Putamen (tissue), 1 donor: ENCODE results near the gene ZFAND3.

Experiments used
- DNase-seq: peaks from one replicate; pipeline ENCODE4 v3.0.0-alpha.2; 2016; ENCODE audit warnings: low spot score

Gene ZFAND3

DNA sequence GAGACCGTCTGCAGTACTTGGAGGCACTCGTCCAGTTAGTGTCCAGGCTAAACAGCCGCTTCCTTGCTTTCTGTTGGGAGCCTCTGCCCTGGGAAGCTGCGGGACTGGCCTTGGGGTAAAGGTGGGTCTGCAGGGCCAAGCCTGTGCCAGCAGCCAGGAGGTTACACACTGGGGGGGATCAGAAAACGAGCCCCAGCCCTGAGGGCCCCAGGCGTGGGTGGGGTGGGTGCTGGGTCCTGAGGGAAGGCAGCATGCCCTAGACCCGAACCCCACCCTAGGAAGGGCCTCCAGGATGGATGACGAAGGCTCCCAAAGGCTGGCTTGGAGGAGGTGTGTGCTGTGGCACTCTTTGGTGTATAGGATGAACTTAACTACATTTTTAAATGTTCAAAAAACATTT is 335.2 kb downstream of the ZFAND3 start:
- no peak for DNase-seq

DNA sequence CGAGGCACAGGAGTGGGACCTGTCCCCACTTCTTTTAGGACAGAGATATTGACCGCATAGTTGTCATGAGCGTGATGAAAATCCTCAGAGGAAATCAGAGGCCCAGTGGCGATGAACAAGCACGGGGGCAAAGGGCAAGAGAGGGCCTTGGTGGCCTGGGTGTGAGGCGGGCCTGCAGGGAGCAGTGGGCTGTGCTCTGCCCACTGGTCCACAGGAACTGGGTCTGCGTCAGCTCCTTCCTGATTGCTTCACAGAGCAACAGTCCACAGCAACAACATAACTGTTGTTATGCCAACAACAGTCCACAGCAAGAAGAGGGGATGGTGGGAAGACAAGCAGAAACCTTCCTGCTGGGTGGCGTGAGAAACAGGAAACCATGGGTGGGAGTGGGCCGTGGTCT is 335.6 kb downstream of the ZFAND3 start:
- DNase-seq, result no peak

- DNase-seq, result no peak
Observed at GRCh38 chr6:38155621-38156204, 336.2 kb downstream of the ZFAND3 start.

- no peak for DNase-seq
Observed at GRCh38 chr6:38156818-38157565, 337.5 kb downstream of the ZFAND3 start.

- DNase-seq, result no peak
Observed at GRCh38 chr6:38157905-38158304, 338.4 kb downstream of the ZFAND3 start.

GRCh38 chr6:38158762-38159350 is 339.3 kb downstream of the ZFAND3 start:
- DNase-seq, result no peak

DNA sequence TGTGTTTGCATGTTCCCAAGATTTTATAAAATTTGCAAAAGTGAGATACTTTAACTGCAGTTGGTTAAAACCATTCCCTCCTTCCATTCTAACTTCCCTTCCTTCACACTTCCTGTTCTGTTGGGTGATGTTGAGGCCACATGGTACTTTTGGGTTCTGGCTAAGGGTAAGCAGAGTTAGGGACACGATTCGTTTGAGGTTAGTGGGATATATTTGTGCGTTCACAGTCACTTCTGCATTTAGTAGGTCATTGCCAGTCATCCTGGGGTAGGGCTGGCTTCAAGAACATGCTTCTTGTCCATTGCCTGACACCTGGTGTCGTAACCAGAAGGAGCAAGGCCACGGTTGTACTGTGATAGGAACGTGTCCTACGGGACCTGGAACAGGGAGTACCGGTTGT is 340.1 kb downstream of the ZFAND3 start:
- no peak for DNase-seq

- no peak for DNase-seq
Observed at GRCh38 chr6:38160831-38161230, 341.3 kb downstream of the ZFAND3 start.

DNA sequence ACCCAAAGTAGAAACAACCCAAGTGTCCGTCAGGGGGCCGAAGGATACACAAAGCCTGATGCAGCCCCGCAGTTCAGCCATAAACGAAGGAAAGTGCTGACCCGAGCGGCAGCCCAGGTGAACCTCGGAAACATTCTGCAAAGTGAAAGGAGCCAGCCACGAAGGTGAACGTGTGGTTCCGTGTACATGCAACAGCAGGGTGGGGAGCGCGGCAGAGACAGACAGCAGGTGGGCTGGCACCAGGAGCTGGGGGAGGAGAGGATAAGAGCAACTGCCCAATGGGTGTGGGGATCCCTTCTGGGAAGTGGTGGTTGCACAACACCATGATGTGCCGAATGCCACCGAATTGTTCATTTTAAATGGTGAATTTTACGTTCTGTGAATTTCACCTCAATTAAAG is 341.8 kb downstream of the ZFAND3 start:
- no peak for DNase-seq

DNA sequence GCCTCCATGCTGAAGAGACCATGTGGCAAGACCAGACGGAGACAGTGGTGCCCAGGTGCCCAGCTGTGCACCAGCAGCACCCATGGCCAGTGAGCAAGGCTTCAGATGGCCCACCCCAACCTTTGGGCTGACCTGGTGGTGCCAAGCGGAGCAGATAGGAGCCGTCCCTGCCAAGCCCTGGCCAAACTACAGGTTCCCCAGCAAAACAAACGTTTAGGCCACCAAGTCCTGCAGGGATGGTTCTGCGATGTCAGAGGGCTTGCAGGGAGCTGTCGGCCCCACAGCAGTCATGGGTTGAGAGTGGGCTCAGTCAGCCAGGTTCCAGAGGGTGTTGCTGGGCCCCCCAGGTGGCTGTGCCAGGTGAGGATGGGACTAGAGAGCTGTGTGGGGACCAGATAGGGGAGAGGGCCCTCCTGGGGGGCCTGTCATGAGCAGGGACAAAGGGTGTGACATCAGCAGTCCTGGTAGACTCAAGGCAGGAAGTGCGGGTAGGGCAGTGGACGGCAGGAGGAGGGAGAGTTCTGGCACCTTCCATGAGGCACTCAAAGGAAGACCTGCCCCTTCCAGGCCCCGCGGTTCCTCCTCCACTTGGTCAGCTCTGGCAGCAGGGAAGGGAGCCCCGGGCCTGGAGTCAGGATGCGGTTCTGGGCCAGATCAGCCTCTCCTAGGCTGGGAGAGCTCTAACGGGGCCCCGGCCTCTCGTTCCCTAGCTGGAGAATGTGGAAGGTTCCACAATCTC is 342.4 kb downstream of the ZFAND3 start:
- DNase-seq, result no peak

GRCh38 chr6:38162493-38163185 is 343.1 kb downstream of the ZFAND3 start:
- DNase-seq, result no peak

DNA sequence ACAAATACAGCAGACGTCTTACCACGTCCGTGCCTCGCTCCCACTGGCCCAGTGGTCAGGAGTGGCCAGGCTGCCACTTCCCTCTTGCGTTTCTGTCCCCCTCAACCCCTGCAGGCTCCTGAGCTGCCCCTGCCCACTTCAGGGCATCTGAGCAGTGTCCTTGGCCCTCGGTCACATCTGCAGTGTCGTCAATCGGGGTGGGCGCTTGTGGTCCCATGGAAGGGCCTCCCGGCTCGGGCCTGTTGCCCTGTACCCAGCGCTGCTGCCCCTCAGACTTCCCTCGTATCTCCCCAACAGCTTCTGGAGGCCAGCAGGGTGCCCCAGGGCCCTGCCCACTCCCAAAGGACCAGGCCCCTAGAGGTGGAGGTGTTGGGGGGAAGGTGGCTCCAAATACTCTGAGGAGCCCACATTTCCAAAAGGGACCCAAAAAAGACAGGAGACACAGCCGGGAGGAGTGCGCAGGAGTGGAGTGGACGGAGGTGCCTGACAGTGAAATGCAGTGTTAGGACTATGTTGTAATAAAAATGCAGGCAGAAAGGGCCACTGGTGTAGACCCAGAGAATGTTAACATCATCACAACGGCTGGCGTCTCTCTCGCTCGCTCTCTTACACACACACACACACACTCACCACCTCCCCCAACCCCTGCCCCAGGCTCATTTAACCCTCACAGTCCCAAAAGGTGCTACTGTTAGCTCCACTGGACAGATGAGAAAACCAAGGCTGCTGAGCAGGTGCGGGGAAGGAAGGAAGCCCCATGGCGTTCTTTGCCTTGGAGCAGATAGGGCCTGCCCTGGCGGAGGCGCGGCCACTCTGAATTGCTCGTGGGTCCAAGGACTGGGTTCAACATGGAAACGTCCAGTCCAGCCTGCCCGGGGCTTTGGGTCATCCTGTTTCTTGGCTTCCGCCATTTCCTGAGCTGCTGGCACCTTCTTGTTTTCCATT is 343.9 kb downstream of the ZFAND3 start:
- no peak for DNase-seq

GRCh38 chr6:38164131-38164481 is 344.6 kb downstream of the ZFAND3 start:
- DNase-seq, result no peak

DNA sequence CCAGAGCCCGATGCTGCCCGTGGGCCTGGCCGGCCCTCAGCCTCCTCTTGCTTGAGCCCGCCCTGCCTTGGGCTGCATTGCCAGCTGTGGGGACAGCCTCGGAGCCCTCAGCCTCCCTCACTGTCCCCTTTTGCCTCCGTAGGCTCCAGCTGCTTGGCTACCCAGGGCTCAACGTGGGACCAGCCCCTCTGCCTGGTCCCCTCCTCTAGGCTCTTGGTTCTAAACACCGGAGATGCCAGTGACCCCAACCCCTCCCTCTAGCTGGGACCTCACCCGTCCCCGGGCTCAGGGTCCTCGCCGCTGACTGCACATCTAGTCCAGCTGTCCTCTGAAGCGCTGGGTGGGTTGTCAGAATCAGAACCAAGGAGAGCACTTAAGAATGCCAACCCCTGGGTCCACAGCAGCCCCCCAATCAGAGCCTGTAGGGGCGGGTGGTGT is 345.2 kb downstream of the ZFAND3 start:
- DNase-seq, result no peak

DNA sequence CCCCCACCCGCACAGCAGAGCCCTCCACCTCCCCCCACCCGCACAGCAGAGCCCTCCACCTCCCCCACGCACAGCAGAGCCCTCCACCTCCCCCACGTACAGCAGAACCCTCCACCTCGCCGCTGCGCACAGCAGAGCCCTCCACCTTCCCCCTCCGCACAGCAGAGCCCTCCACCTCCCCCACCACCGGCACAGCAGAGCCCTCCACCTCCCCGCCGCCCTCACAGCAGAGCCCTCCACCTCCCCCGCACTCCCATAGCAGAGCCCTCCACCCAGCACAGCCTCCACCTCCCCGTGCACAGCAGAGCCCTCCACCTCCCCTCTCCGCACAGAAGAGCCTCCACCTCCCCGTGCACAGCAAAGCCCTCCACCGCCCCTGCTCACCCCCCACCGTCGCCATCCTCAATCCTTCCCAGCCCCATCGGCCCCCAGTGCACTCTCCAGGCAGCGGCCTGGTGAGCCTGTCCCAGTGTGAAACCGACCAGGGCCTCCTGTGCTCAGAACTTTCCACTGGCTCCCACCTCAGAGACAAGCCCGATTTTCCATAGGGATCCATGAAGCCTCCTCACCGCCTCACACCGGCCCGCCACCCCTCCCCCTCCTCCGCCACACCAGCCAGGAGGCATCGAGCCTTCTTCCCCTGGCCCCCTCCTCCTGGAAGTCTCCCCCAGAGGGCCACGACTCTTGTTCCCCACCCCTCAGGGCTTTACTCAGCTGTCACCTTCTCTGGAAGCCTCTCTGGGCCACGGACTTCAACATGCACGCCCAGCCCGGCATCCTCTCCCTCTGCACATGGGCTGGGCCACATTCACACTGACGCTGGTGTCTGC is 347.1 kb downstream of the ZFAND3 start:
- DNase-seq, result no peak

DNA sequence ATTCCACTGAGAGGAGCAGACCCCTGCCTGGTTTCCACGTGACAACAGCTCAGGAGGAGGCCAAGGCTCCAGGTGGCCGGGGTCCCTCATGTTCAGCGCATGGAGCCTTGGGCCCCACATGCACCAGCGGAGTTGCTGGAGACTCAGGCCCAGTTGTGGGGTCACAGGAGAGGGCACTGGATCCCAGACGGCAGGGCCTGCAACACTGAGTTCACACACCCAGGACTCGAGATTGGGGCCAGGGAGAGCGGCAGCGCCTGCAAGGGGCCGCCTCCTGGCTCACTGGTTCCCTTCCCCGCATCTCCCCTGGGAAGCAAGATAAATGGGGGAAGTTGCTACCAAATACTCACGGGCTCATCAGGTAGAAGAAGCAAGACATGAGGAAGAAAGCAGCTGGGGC is 348.1 kb downstream of the ZFAND3 start:
- DNase-seq, result no peak

- DNase-seq, result no peak
Observed at GRCh38 chr6:38168126-38168525, 348.6 kb downstream of the ZFAND3 start.

DNA sequence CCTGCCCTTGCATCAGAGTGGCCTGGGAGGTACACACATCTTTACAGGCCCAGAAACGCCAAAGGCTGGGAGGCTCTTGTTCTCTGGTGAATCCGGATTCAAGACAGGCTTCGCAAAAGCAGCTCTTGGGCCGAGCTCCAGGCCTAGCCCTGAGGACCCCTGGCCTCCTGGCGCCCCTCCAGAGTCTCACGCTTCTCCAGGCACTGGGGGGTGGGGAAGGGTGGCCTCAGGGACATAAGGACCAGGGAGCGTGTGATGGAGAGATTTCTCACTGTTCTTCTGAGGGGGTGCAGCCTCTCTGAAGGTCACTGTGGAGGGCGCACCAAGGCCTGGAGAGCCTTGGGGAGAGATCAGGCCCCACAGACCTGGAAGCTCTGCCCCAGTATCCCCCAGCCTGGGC is 349.2 kb downstream of the ZFAND3 start:
- no peak for DNase-seq

GRCh38 chr6:38169221-38169976 is 349.9 kb downstream of the ZFAND3 start:
- DNase-seq, result no peak
